ENCODE measurements around the gene SLC66A2.

DNA sequence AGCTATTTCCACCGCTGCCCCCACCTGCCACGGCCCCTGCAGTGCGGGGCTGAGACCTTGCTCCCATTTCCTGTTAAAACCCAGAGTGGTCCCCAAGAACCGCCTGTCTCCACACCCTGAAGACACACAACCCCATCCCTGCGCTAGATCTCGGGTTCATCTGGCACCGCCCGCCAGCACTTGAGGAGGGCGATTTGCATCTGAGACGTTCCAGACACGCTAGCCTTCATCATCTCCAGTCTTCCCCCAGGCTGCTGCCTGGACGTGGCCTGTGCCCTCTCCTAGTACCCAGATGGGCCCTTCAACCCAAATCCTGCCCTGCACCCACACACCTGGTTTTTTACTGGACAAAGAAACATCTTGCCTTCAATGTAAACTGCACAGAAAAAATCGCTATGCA lies 49.8 kb downstream of the SLC66A2 start:
- TF ChIP-seq, protein P1, sequence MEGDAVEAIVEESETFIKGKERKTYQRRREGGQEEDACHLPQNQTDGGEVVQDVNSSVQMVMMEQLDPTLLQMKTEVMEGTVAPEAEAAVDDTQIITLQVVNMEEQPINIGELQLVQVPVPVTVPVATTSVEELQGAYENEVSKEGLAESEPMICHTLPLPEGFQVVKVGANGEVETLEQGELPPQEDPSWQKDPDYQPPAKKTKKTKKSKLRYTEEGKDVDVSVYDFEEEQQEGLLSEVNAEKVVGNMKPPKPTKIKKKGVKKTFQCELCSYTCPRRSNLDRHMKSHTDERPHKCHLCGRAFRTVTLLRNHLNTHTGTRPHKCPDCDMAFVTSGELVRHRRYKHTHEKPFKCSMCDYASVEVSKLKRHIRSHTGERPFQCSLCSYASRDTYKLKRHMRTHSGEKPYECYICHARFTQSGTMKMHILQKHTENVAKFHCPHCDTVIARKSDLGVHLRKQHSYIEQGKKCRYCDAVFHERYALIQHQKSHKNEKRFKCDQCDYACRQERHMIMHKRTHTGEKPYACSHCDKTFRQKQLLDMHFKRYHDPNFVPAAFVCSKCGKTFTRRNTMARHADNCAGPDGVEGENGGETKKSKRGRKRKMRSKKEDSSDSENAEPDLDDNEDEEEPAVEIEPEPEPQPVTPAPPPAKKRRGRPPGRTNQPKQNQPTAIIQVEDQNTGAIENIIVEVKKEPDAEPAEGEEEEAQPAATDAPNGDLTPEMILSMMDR (IDR thresholded peaks at IDR 0.05), result no peak
- TF ChIP-seq POLR2AphosphoS5 (IDR thresholded peaks at IDR 0.05) (no peak), POLR2A (IDR thresholded peaks at IDR 0.05; ENCODE audit: low read depth) (no peak)

Measured in esophagus muscularis mucosa (tissue), 3 donors.